Hepatocyte (in vitro differentiated cells): ENCODE results near the gene CALML6.

ENCODE experiments used
- CTCF ChIP-seq: fragments of 200-600 bp; sonication (generic); IDR thresholded peaks from 2 replicates; pipeline ENCODE4 v1.5.1; 2016; ENCODE audit warnings: antibody characterized with exemption, mild to moderate bottlenecking; ENCODE audit not compliant: poor library complexity
- EZH2 ChIP-seq: fragments of 200-600 bp; sonication (generic); IDR thresholded peaks from 2 replicates; pipeline ENCODE4 v1.6.1; 2016; ENCODE audit warnings: antibody characterized with exemption, mild to moderate bottlenecking, borderline replicate concordance
- EZH2phosphoT487 ChIP-seq: fragments of 200-600 bp; sonication (generic); IDR thresholded peaks from one replicate; pipeline ENCODE4 v1.6.1; 2018; ENCODE audit warnings: antibody characterized with exemption, mild to moderate bottlenecking, low read depth, moderate library complexity; ENCODE audit not compliant: unreplicated experiment, severe bottlenecking

DNA sequence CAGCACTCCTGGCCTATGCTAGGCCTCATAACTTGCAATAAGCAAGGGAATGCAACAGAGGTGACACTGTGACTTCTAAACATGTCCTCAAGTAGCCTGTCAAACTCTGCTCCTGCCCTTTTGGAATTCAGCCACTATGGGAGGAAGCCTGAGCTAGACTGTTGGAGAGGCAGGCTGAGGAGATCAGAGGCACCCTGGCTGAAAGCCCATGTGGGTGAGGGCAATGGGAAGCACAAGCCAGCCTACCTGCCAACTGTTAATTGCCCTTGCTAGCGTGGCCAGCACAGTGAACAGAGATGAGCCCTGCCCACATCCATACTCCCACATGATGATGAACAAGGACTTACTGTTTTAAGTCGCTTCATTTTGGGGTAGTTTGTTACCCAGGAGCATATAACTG, 41.9 kb upstream of the CALML6 start:
- TF ChIP-seq CTCF (no peak), EZH2 (no peak), EZH2phosphoT487 (no peak)
